ENCODE data around the gene ADGRE3. TPM values are rescaled to one million over a fixed set of nuclear protein-coding genes. Genes with fewer than 3 reads are reported as not detected.

Gene ADGRE3, protein sequence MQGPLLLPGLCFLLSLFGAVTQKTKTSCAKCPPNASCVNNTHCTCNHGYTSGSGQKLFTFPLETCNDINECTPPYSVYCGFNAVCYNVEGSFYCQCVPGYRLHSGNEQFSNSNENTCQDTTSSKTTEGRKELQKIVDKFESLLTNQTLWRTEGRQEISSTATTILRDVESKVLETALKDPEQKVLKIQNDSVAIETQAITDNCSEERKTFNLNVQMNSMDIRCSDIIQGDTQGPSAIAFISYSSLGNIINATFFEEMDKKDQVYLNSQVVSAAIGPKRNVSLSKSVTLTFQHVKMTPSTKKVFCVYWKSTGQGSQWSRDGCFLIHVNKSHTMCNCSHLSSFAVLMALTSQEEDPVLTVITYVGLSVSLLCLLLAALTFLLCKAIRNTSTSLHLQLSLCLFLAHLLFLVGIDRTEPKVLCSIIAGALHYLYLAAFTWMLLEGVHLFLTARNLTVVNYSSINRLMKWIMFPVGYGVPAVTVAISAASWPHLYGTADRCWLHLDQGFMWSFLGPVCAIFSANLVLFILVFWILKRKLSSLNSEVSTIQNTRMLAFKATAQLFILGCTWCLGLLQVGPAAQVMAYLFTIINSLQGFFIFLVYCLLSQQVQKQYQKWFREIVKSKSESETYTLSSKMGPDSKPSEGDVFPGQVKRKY
- total RNA-seq: not detected in 2 replicates

DNA sequence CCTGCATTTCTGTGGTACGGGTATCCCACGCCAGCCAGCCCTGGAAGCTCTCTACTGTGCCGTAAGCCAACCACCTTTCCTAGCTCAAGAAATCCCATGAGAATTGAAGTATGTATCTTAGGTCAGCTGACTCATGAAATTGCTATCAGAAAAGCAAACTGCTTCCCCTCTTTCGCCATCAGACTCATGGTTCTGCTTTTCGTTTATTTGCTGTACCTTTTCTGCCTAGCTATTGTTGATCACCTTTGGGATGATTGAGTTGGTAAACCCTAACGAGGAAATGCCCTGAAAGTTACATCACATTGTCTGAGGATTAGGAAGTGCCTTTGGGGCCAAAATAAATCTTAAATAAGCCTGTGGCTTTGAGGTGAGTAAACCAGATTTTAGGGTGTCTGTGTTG lies at the start of gene ADGRE3:
Gene ADGRE3, minus strand, starts transcription at position 81 of the 400 bp plus-strand sequence. Its CDS starts 74 bp downstream, at position 7.

DNA sequence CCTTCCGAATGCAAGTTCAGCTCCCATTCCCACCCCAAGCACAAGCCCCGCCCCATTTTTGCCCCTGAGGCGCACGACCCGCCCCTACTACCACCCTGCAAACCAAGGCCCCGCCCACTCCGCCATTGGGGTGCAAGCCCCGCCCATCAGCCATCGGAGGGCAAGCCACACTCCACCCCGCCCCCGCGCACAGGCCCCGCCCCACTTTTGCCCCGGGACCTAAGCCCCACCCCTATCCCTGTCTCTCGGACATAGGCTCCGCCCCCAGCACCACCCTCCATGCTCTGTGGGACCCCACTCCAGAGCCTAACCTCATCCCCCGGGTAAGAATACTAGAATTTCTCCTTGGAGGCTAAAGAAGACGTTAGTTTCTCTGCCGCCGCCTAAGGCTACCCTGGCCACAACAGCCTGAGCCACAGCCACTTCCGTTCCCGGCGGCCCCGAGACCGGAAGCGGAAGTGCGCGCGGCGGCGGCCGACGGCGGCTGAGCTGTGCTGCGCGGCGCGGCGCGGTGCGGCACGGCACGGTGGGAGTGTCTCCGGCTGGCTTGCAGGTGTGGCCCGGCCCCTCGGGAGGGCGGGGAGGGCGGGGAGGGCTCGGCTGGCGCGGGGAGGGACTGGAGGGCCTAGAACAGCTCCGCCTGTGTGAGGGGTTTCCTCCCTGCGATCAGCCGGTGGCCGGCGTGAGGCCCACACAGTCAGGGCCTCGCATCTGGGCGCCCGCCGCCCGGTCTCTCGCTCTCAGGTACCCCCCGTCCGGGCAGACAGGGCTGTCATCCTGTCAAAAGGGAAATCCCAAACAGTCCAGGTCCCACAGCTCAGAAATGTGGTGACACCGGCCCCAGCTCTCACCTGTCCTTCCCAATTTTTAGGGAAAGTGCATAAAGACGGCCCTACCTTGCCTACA lies 15.2 kb upstream of the ADGRE3 start, which contains the start of gene ZNF333:
Gene ZNF333, plus strand, starts transcription at position 451 of the 906 bp plus-strand sequence. CDS start 3,444 bp downstream, outside the sequence.

DNA sequence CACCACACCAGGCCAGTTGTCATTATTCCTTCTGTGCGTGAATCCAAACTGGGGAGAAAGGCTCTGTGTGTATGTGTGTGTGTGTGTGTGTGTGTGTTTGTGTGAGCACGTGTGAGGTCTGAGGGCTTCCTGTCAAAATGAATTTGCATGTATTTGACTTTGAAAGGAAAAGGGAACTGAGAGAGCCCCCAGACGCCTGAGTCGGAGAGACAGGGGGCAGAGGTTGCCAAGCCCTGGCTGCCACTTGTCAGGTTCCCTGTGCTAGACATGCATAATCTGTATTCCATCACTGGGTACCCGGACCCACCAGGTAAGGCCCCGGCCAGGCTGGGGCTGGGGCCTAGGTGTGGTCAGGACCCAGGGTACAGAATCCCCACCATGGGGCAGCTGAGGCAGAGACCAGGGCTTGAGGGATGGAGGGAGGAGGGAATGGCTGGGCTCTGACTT lies 91.7 kb downstream of the ADGRE3 start, which contains the start of gene CLEC17A:
Gene CLEC17A, plus strand, starts transcription at position 191 of the 447 bp plus-strand sequence. Its CDS starts 77 bp downstream, at position 268.

DNA sequence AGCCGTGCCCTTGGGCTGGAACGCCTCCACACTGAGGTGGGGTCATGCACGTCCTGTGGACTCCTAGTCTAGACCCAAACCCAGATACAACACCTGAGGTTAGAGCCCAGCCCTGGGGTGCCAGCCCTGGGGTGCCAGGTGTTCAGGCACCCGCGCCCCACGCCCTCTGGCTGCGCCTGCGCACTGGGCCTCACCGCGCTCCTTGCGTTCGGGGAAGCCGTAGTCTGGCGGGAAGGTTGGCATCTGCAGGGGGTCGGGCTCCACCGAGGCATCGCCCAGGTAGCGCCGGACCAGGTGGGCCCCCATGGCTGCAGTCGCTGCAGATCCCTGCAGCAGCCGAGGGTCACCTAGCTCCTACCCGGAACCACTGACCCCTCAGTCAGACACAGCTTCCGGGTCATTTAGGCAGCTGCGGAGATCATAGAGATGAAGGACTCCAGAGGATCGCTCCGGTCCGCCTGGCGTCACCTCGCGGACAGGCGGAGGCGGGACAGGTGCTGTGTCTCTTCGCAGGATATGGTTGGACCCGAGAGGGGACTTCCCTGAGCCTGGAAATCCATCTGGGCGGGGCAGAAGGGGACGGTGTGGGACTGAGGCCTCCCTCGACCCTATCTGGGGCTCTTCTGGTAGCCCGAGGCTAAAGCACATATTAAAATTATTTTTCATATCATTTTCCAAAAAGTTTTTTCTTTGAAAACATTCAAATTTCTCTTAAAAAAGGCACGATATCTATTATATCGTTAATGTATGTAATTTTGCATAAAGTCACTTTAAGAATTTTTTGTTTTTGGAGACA lies 102.8 kb downstream of the ADGRE3 start, which contains the start of gene NDUFB7:
Gene NDUFB7, minus strand, starts transcription at position 372 of the 796 bp plus-strand sequence. Its CDS starts 66 bp downstream, at position 306.

Other genes with a start within 250 kb of the ADGRE3 start
- gene PKN1, start 241.5 kb downstream of the ADGRE3 start, total RNA-seq: 6.8 and 10.6 TPM in 2 replicates
- 0.35 and 1.0 TPM in 2 replicates for gene PTGER1, start 199.5 kb downstream of the ADGRE3 start, total RNA-seq
- gene GIPC1, start 178.7 kb downstream of the ADGRE3 start, total RNA-seq: 277 and 285 TPM in 2 replicates
- 165 and 174 TPM in 2 replicates for gene DNAJB1, start 156.4 kb downstream of the ADGRE3 start, total RNA-seq
- gene TECR, start 145.2 kb downstream of the ADGRE3 start, total RNA-seq: 131 and 169 TPM in 2 replicates
- 375 and 385 TPM in 2 replicates for gene NDUFB7, start 102.8 kb downstream of the ADGRE3 start, total RNA-seq
- gene CLEC17A, start 91.8 kb downstream of the ADGRE3 start, total RNA-seq: not detected in 2 replicates
- gene ZNF333, start 15.2 kb upstream of the ADGRE3 start, total RNA-seq: 3.7 and 6.9 TPM in 2 replicates
- gene ADGRE2, start 103.7 kb upstream of the ADGRE3 start, total RNA-seq: 3.5 and 6.3 TPM in 2 replicates
- not detected in 2 replicates for gene OR7A5, start 160.3 kb upstream of the ADGRE3 start, total RNA-seq
- 0.09 TPM in 1 of 2 replicates, not detected in the other for gene OR7C1, start 160.3 kb upstream of the ADGRE3 start, total RNA-seq
- gene OR7A10, start 174.1 kb upstream of the ADGRE3 start, total RNA-seq: not detected in 2 replicates
- gene OR7A17, start 211.3 kb upstream of the ADGRE3 start, total RNA-seq: not detected in 2 replicates